WI38 (cell line): ENCODE data around the gene ADAP2.
"Not testable (repeated sequence)": the region's sequence is repeated elsewhere in the genome, so short reads cannot be mapped to it uniquely, and the experiment has no call there.

ENCODE experiments used
- H3K4me3 ChIP-seq: 2 replicates; pipeline ENCODE4 v1.5.1; 2011; ENCODE audit warnings: low read depth, mild to moderate bottlenecking, control low read depth, low read length
- CTCF ChIP-seq: IDR thresholded peaks from 2 replicates; pipeline ENCODE4 v1.5.1; 2012; ENCODE audit warnings: low read depth, mild to moderate bottlenecking, control low read depth, low read length

Gene ADAP2

GRCh38 chr17:30975042-30975820 lies 53.5 kb downstream of the ADAP2 start:
- no peak for TF ChIP-seq CTCF

GRCh38 chr17:30979919-30980318 lies 58.2 kb downstream of the ADAP2 start:
- H3K4me3 ChIP-seq = not testable (repeated sequence)

More at GRCh38 chr17:30975042-30975820, 53.5 kb downstream of the ADAP2 start:
- no peak overlapping the region for H3K4me3 ChIP-seq

- no peak for TF ChIP-seq CTCF
- H3K4me3 ChIP-seq = no peak overlapping the region
Observed at GRCh38 chr17:30981531-30982519, 60.1 kb downstream of the ADAP2 start.

- no peak for TF ChIP-seq CTCF
- H3K4me3 ChIP-seq = no peak overlapping the region
Observed at GRCh38 chr17:30982855-30983254, 61.1 kb downstream of the ADAP2 start.

- no peak for TF ChIP-seq CTCF
- H3K4me3 ChIP-seq = no peak overlapping the region
Observed at GRCh38 chr17:30990458-30990857, 68.7 kb downstream of the ADAP2 start.

GRCh38 chr17:30992551-30992950 lies 70.8 kb downstream of the ADAP2 start:
- TF ChIP-seq CTCF = no peak

GRCh38 chr17:30995347-30995746 lies 73.6 kb downstream of the ADAP2 start:
- TF ChIP-seq CTCF = no peak

More at GRCh38 chr17:30992551-30992950, 70.8 kb downstream of the ADAP2 start:
- no peak overlapping the region for H3K4me3 ChIP-seq

More at GRCh38 chr17:30995347-30995746, 73.6 kb downstream of the ADAP2 start:
- no peak overlapping the region for H3K4me3 ChIP-seq
